ENCODE results near the gene KCNQ5. TPM values are rescaled to one million over a fixed set of nuclear protein-coding genes. Genes with fewer than 3 reads are reported as not detected.
A peak's percentile ranks its signal among the peaks of the same experiment; 100 is the strongest.

Gene KCNQ5
- total and polyA plus RNA-seq, 10 of the 15 experiments (the other 5 are each of a cell fraction or from before 2014, with no cell fraction given), result 0.60 to 16.2 (median 3.2) TPM

DNA sequence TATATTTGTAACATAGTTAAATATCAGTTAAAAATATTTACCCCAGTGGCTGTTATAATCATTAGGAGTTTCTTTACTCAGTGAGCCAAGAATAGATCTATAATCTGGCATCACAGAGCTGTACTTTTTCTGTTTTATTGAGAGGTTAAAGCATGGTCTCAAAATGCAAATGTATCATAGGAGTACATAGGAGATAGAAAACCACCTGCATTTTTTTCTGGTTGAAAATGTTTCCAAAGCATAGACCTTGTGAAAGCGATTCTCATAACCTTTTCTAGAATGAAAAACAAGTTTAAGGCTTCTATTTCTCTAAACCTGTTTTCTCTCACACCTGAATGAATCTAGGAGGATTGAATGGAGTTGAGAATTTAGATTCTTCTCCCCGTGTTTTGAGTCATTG is 14.4 kb downstream of the KCNQ5 start:
- peak overlapping the region; percentile 21 for H3K27ac ChIP-seq (ENCODE audit: control insufficient read depth, insufficient read depth)
- H3K27me3 ChIP-seq (replicated peaks in 1 of 2; ENCODE audit: control insufficient read depth in 2 of 2, insufficient read depth in 2 of 2, low read length in 1 of 2), result no peaks in the 10 kb centered on the region
- ChIA-PET CTCF (interaction anchor here (0.6 to 3.2 kb wide), 8 partner anchors 13 to 494 kb away, joined by 3 to 22 read pairs (median 3); no protein-coding TSS in a partner anchor), SMC1A (ENCODE audit: uncharacterized antibody, unreplicated experiment) (interaction anchor here (0.9 to 12.1 kb wide), 10 partner anchors 8 to 497 kb away, joined by 3 to 163 read pairs (median 12); partner anchors contain the start of gene KCNQ5), POLR2A (interaction anchor here (0.6 to 4.5 kb wide), 6 partner anchors 9 to 901 kb away, joined by 3 to 23 read pairs (median 4); no protein-coding TSS in a partner anchor), RAD21 (ENCODE audit: unreplicated experiment) (interaction anchor here (0.6 to 11.1 kb wide), 12 partner anchors 8 to 803 kb away, joined by 3 to 172 read pairs (median 8); partner anchors contain the start of gene KCNQ5)
- peak; percentile 83 for ATAC-seq
- H3K9ac ChIP-seq (ENCODE audit: control insufficient read depth, insufficient read depth, low read length), result no peak overlapping the region
- no peaks in the 10 kb centered on the region for H4K20me1 ChIP-seq (ENCODE audit: control insufficient read depth, insufficient read depth)
- in situ Hi-C loops (cut with MboI) (no loop called here), intact Hi-C loops (cut with micrococcal nuclease; ENCODE audit: unreplicated experiment) (no loop called here)
- peak; percentile 60 for DNase-seq (ENCODE audit: low read depth, low spot score)
- no TSS peak for BruUV-seq (replicated peaks)
- peaks cover 14% of the 10 kb centered on the region for H3K4me1 ChIP-seq (ENCODE audit: control insufficient read depth, insufficient read depth, low read length)
- no peaks in the 10 kb centered on the region; a peak in 1 of 4 replicates for H3K36me3 ChIP-seq (ENCODE audit: control insufficient read depth in 2 of 2, insufficient read depth in 2 of 2, low read length in 1 of 2)
- WGBS (ENCODE audit: insufficient coverage, insufficient replicate concordance, low lambda C conversion rate, missing lambda C conversion rate), result 0% methylated on average over 2 of the region's 2 CpGs
- FAIRE-seq, result peak; percentile 80
- peaks cover 74% of the 10 kb centered on the region for H3K79me2 ChIP-seq (ENCODE audit: control insufficient read depth, insufficient read depth, low read length)
- peaks cover 3% of the 10 kb centered on the region for H3K9me3 ChIP-seq (replicated peaks; ENCODE audit: control insufficient read depth, insufficient read depth, low read length)
- TF ChIP-seq MEF2B (IDR thresholded peaks at IDR 0.05; ENCODE audit: partially characterized antibody, poor library complexity, severe bottlenecking), result peak; percentile 15
- TF ChIP-seq MTA3 (IDR thresholded peaks at IDR 0.05; ENCODE audit: borderline replicate concordance, low read length), result no peak
- TF ChIP-seq POU2F2 (IDR thresholded peaks at IDR 0.05; ENCODE audit: borderline replicate concordance, low read depth, low read length), result 0 out of 3 replicates have a peak, but pooled peaks have one; percentile 39
- peak in 1 of 2 experiments; percentile 43; a peak in 1 of 4 replicates for TF ChIP-seq EP300 (IDR thresholded peaks at IDR 0.05; ENCODE audit: borderline replicate concordance in 1 of 2, control insufficient read depth in 1 of 2, low read depth in 2 of 2, low read length in 2 of 2)
- TF ChIP-seq, protein P1, sequence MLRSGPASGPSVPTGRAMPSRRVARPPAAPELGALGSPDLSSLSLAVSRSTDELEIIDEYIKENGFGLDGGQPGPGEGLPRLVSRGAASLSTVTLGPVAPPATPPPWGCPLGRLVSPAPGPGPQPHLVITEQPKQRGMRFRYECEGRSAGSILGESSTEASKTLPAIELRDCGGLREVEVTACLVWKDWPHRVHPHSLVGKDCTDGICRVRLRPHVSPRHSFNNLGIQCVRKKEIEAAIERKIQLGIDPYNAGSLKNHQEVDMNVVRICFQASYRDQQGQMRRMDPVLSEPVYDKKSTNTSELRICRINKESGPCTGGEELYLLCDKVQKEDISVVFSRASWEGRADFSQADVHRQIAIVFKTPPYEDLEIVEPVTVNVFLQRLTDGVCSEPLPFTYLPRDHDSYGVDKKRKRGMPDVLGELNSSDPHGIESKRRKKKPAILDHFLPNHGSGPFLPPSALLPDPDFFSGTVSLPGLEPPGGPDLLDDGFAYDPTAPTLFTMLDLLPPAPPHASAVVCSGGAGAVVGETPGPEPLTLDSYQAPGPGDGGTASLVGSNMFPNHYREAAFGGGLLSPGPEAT (IDR thresholded peaks at IDR 0.05; ENCODE audit: low read depth), result 0 out of 2 replicates have a peak, but pooled peaks have one; percentile 35
- TF ChIP-seq, protein P2, sequence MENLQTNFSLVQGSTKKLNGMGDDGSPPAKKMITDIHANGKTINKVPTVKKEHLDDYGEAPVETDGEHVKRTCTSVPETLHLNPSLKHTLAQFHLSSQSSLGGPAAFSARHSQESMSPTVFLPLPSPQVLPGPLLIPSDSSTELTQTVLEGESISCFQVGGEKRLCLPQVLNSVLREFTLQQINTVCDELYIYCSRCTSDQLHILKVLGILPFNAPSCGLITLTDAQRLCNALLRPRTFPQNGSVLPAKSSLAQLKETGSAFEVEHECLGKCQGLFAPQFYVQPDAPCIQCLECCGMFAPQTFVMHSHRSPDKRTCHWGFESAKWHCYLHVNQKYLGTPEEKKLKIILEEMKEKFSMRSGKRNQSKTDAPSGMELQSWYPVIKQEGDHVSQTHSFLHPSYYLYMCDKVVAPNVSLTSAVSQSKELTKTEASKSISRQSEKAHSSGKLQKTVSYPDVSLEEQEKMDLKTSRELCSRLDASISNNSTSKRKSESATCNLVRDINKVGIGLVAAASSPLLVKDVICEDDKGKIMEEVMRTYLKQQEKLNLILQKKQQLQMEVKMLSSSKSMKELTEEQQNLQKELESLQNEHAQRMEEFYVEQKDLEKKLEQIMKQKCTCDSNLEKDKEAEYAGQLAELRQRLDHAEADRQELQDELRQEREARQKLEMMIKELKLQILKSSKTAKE (IDR thresholded peaks at IDR 0.05; ENCODE audit: low read depth, poor library complexity, severe bottlenecking), result peak; percentile 43
- TF ChIP-seq RUNX3 (IDR thresholded peaks at IDR 0.05; ENCODE audit: low read length), result peak; percentile 34; the same call in 1 of the 2 replicates
- TF ChIP-seq NFXL1 (IDR thresholded peaks at IDR 0.05; ENCODE audit: borderline replicate concordance), result no peak
- peak; percentile 50; the same call in 1 of the 2 replicates for TF ChIP-seq ZNF384 (IDR thresholded peaks at IDR 0.05; ENCODE audit: borderline replicate concordance, low read depth, low read length)
- peak overlapping the region; percentile 1; the same call in 1 of the 2 replicates for H3K4me2 ChIP-seq (ENCODE audit: control insufficient read depth, insufficient read depth)
- H2AFZ ChIP-seq (ENCODE audit: control insufficient read depth, low read depth, low read length), result no peak overlapping the region
- peak overlapping the region; percentile 1; the same call in 1 of the 2 replicates for H3K4me3 ChIP-seq

All from GM12878 (cell line).